Pancreas (tissue), 10 donors: Measurements from ENCODE around the gene HYI. TPM values are rescaled to one million over a fixed set of nuclear protein-coding genes. Genes with fewer than 3 reads are reported as not detected.

Source experiments
- ATAC-seq, 4 donors: fragments of 200-7000 bp; cut with Tn5 transposase; one replicate each; pipeline versions ENCODE4 v1.8.0 to v1.9.1; 2020; ENCODE audit warnings: mild to moderate bottlenecking in 4 of 4, moderate library complexity in 4 of 4
- DNase-seq, 6 donors: peaks; one replicate each; pipeline ENCODE4 v3.0.0-alpha.2; 2020
- FAIRE-seq: peaks from 2 replicates; lab custom pipeline; 2012; peaks lifted over from hg19 to GRCh38; lab: Jason Lieb, UNC
- H3K27ac ChIP-seq, 4 donors: fragments of 200-600 bp; sonication (generic); 1 replicate in 3 of 4; 2 replicates in 1 of 4; pipeline versions ENCODE4 v1.5.0 to v1.8.0; 2020
- H3K27me3 ChIP-seq, 4 donors: fragments of 200-600 bp; one replicate each; pipeline ENCODE4 v1.8.0; 2021
- H3K36me3 ChIP-seq, 3 donors: fragments of 200-600 bp; sonication (generic) in 1 of 3; one replicate each; pipeline versions ENCODE4 v1.5.0 to v1.8.0; 2020 to 2021
- H3K4me1 ChIP-seq, 3 donors: fragments of 200-600 bp; one replicate each; pipeline ENCODE4 v1.8.0; 2021
- H3K4me3 ChIP-seq, 4 donors: fragments of 200-600 bp; sonication (generic) in 2 of 4; one replicate each; pipeline versions ENCODE4 v1.5.0 to v1.8.0; 2020 to 2021
- H3K9me3 ChIP-seq, 4 donors: fragments of 200-600 bp; one replicate each; pipeline ENCODE4 v1.8.0; 2021
- WGBS, 2 donors: extraction: QIAGEN DNeasy Blood & Tissue Kit; methylation state at CpG; one replicate each; pipeline ENCODE4 v1.1.7; 2013; 5-methylcytosine and 5-hydroxymethylcytosine counted together
- intact Hi-C, 3 donors: fragments of 100-400 bp; cut with DNase I; formaldehyde crosslinking; loops; one replicate each; pipeline versions ENCODE4 v1.11.1 to v1.14.2; 2022
- polyA plus RNA-seq, 2 donors: library from polyadenylated mRNA; stranded (reverse); fragments of 200-250 nt; gene quantifications; one replicate each; pipeline ENCODE4 v1.2.3, GENCODE V29; 2013
- total RNA-seq, 6 donors: library from RNA; stranded (reverse); fragmentation: NEBNext Ultra II Directional in 4 of 6; extraction: Animal tissue kit (Norgen Biotek cat#: 25700) in 4 of 6; gene quantifications; one replicate each; pipeline versions ENCODE4 v1.2.1 to v1.2.4, GENCODE V29; 2021 to 2023
- TF ChIP-seq, protein P1 (sequence below), 4 donors: fragments of 200-600 bp; sonication (generic) in 3 of 4; IDR thresholded peaks; one replicate each; pipeline versions ENCODE4 v1.5.0 to v1.8.0; 2021; ENCODE audit warnings: antibody characterized with exemption in 4 of 4
- donor health status: healthy with polysubstance abuse.
- donor health status: DM: no; HTN: no; CAD: no; lungs with moderate emphysema.
- donor health status: DM: no; HTN: no; CAD: no.
- donor health status: control.
- donor health status: control.
- donor health status: Bipolar disorder and iron deficiency.
- donor health status: DM: yes; HTN: yes; CAD: no.
- donor health status: DM: no; HTN: no; CAD: no.
- donor health status: DM: no; HTN: no; CAD: no.
- donor health status: DM: yes; HTN: yes; CAD: no.

HYI gene
- total and polyA plus RNA-seq, 8 donors, result 39.9 to 235 (median 59.1) TPM

DNA sequence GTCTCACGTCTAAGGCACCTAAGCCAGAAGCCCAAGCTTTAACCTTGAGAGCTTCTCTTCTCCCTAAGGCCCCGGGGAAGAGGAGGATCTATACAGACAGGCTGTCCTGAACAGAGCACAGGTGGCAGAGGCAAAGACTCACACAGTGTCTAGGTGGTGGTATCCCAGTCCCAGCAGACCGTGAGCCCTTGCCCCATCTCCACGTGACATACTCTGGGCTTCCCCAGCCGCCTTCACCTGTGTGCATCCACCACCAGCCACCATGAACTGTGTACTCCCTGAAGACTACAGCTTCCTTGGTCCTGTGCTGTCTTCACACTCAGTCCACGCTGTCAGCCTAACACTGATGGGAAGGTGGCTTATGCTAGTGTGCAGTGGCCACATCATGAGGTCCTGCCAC is 32.3 kb downstream of the HYI start:
- WGBS, 2 donors, result 87 to 93% methylated on average over 6 of the region's 6 CpGs
- no peak for ATAC-seq
- no peaks in the 10 kb centered on the region for H3K9me3 ChIP-seq
- FAIRE-seq, result no peak
- TF ChIP-seq, protein P1, sequence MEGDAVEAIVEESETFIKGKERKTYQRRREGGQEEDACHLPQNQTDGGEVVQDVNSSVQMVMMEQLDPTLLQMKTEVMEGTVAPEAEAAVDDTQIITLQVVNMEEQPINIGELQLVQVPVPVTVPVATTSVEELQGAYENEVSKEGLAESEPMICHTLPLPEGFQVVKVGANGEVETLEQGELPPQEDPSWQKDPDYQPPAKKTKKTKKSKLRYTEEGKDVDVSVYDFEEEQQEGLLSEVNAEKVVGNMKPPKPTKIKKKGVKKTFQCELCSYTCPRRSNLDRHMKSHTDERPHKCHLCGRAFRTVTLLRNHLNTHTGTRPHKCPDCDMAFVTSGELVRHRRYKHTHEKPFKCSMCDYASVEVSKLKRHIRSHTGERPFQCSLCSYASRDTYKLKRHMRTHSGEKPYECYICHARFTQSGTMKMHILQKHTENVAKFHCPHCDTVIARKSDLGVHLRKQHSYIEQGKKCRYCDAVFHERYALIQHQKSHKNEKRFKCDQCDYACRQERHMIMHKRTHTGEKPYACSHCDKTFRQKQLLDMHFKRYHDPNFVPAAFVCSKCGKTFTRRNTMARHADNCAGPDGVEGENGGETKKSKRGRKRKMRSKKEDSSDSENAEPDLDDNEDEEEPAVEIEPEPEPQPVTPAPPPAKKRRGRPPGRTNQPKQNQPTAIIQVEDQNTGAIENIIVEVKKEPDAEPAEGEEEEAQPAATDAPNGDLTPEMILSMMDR (IDR thresholded peaks at IDR 0.05), result no peak
- no peaks in the 10 kb centered on the region for H3K27me3 ChIP-seq
- no peak overlapping the region for H3K4me3 ChIP-seq
- DNase-seq, result peak in 1 of 6 donors; percentile 30
- peaks cover 4 to 67% (median 24%) of the 10 kb centered on the region in 3 donors for H3K36me3 ChIP-seq
- no peaks in the 10 kb centered on the region for H3K4me1 ChIP-seq
- H3K27ac ChIP-seq, result no peak overlapping the region
- intact Hi-C loops, result loop anchor here in 1 of 3 donors (5.0 kb wide), 1 partner anchor 194 kb away; no protein-coding TSS in a partner anchor

DNA sequence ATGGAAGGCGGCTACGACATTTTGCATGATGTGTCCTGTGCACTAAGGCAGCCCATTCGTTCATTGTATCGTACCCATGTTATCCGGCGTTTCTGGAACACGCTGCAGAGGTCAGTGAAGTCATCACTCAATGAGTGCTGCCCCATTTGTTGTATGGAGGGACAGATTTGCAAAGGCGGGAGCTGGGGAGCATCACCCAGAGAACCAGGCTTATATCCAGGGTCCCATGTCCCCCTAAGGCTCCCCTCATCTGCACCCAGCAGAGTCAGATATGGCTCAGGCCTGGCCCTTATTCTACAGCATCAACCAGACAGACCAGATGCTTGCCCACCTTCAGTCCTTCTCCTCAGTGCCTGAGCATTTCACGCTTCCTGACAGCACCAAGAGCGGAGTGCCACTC is 32.9 kb downstream of the HYI start:
- Histone ChIP-seq H3K27me3 (no peaks in the 10 kb centered on the region), H3K4me1 (no peaks in the 10 kb centered on the region), H3K27ac (no peak overlapping the region), H3K4me3 (no peak overlapping the region), H3K36me3 (peaks cover 4 to 61% (median 21%) of the 10 kb centered on the region in 3 donors), H3K9me3 (no peaks in the 10 kb centered on the region)
- FAIRE-seq (no peak), ATAC-seq (no peak), DNase-seq (peak in 1 of 6 donors; percentile 6)
- TF ChIP-seq, protein P1 (IDR thresholded peaks at IDR 0.05), result no peak
- intact Hi-C loops, result loop anchor here in 1 of 3 donors (5.0 kb wide), 1 partner anchor 194 kb away; no protein-coding TSS in a partner anchor
- WGBS, 2 donors, result 95 to 96% methylated on average over 10 of the region's 10 CpGs

DNA sequence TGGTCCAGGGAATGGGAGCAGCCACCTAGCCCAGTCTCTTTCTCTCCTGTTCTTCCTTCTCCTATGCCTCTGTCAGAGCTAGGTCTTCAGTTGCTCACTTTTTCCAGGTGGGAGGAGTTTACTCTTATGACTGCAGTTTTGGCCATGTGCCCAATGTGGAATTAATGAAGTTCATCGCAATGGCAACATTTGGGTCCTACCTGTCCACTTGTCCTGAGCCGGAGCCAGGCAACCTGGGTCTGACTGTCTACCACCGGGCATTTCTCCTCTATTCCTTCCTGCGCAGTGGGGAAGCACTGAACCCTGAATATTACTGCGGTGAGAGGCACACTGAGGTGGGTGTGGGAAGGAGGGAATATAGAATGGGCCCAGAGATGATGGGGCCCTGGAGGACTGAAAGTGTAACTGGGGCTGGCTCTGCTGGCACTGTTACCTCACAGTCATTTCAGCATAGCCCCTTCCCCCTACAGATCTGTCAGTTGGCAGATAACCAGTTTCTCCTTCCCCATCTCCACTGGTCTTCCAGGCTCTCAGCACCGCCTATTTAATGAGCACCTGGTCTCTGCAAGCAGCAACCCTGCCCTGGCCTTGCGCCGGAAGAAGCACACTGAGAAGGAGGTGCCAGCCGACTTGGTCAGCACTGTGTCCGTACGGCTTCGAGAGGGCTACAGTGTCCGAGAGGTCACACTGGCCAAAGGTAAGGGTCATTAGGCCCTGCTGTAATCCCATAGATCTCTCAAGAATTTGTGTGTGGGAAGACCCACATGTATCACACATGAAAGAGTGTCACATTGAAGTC is 33.9 kb downstream of the HYI start:
- TF ChIP-seq, protein P1 (IDR thresholded peaks at IDR 0.05), result no peak
- no peaks in the 10 kb centered on the region for H3K27me3 ChIP-seq
- H3K9me3 ChIP-seq, result no peaks in the 10 kb centered on the region
- ATAC-seq (no peak), FAIRE-seq (no peak), DNase-seq (peak in 1 of 6 donors; percentile 32)
- 94 to 96% methylated on average over 13 of the region's 13 CpGs for WGBS, 2 donors
- H3K27ac ChIP-seq, result no peak overlapping the region
- no peak overlapping the region for H3K4me3 ChIP-seq
- H3K4me1 ChIP-seq, result no peaks in the 10 kb centered on the region
- intact Hi-C loops, result loop anchor here in 2 of 3 donors (5.0 kb wide), 1 partner anchor 193 kb away; no protein-coding TSS in a partner anchor
- H3K36me3 ChIP-seq, result peaks cover 4 to 56% (median 15%) of the 10 kb centered on the region in 3 donors

DNA sequence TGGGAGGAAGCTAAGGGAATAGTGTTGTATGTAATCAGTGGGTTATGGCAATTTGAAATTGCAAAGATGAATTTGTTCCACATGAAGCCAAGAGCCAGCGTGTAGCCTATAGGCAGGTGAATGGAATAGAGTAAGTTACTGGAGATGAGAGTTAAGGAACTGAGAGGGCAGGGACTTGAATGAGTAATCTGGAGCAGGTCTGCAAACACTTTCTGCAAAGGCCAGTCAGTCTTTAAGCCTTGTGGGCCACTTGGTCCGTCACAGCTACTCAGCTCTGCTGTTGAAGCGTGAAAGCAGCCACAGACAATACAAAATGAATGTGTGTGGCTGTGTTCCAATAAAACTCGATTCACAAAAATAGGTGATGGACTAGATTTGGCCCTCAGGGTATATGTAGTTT is 34.9 kb downstream of the HYI start:
- 86 to 94% methylated on average over 4 of the region's 4 CpGs for WGBS, 2 donors
- Histone ChIP-seq H3K27me3 (no peaks in the 10 kb centered on the region), H3K36me3 (peaks cover 4 to 48% (median 13%) of the 10 kb centered on the region in 3 donors), H3K4me3 (no peak overlapping the region), H3K27ac (no peak overlapping the region), H3K9me3 (no peaks in the 10 kb centered on the region), H3K4me1 (no peaks in the 10 kb centered on the region)
- FAIRE-seq (no peak), DNase-seq (no peak), ATAC-seq (no peak)
- TF ChIP-seq, protein P1 (IDR thresholded peaks at IDR 0.05), result no peak
- intact Hi-C loops, result loop anchor here in 1 of 3 donors (5.0 kb wide), 1 partner anchor 192 kb away; no protein-coding TSS in a partner anchor
